HL-60 (cell line): ENCODE measurements around the gene MFRP.
A peak's percentile ranks its signal among the peaks of the same experiment; 100 is the strongest.

Experiments used
- DNase-seq, 2 experiments: peaks; one replicate each; pipeline ENCODE4 v3.0.0-alpha.2; 2010 to 2020; ENCODE audit warnings: low read depth in 1 of 2, low spot score in 1 of 2
- H3K27ac ChIP-seq: fragments of 250-450 bp; sonication (Bioruptor Pico); replicated peaks from 2 replicates; pipeline ENCODE4 v1.5.1; 2020; ENCODE audit warnings: mild to moderate bottlenecking, moderate library complexity
- H3K27me3 ChIP-seq: fragments of 250-450 bp; sonication (Bioruptor Pico); 2 replicates; pipeline ENCODE4 v1.5.1; 2021; ENCODE audit warnings: mild to moderate bottlenecking, moderate library complexity; ENCODE audit not compliant: insufficient read depth, poor library complexity, severe bottlenecking
- H3K4me3 ChIP-seq: replicated peaks from 2 replicates; pipeline ENCODE4 v1.5.1; 2011; ENCODE audit warnings: mild to moderate bottlenecking, control low read depth, low read length; ENCODE audit not compliant: insufficient read depth
- GABPA ChIP-seq: IDR thresholded peaks from 2 replicates; pipeline ENCODE4 v1.6.1; 2012; ENCODE audit warnings: low read depth
- POLR2AphosphoS5 ChIP-seq: IDR thresholded peaks from 2 replicates; pipeline ENCODE4 v1.6.1; 2012; ENCODE audit warnings: low read depth
- SPI1 ChIP-seq: IDR thresholded peaks from 2 replicates; pipeline ENCODE4 v1.6.1; 2012; ENCODE audit warnings: low read depth, mild to moderate bottlenecking, borderline replicate concordance
- TF ChIP-seq, protein P1 (sequence below): IDR thresholded peaks from one replicate; pipeline ENCODE4 v1.5.1; 2011; ENCODE audit warnings: low read length, control low read depth, inconsistent platforms; ENCODE audit not compliant: insufficient read depth
- TF ChIP-seq, protein P2 (sequence below): IDR thresholded peaks from 2 replicates; pipeline ENCODE4 v1.6.1; 2012; ENCODE audit warnings: low read depth; ENCODE audit not compliant: insufficient replicate concordance

Gene MFRP

DNA sequence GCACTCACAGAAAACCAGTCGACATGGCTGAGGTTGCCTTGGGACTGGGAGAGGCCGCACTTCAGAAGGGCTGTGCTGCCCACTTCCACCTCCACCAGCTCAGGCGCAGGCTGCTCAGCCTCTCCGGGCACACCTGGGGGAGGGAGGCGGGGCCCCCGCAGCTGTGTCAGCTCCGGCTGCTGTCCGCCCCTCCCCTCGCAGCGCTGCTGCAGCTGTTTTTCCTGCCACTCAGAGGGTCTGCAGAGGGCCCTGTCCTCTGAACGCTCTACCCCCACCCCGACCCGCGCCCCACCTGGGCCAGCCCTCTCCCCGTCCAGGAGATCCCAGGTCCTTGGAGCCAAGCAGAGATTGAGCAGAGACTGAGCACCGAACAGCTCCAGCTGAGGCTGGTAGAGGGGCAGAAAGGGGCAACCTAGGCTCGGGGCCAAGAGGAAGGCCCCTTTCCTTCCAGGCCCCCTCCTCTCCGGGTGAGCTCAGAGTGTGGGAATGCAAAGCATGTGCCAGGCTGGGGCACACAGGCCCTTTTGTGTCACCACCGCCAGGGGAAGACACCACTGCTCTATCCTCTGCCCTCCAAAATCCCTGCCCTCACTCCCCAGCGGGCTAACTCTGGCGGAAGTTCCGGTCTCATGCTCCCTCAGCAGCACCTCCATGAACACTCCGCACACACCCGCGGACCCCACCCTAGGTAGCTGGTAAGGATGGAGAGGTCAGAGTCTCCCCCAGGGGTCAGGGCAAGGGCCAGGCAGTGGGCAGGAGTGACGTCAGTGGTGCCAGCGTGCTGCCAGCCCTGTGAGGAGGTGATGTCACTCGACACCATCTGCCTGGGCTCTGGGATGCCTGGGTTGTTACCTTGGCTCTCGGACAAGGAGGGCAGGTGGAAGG lies 31.1 kb downstream of the MFRP start:
- no peak for TF ChIP-seq GABPA
- TF ChIP-seq SPI1, result no peak
- TF ChIP-seq, protein P1, sequence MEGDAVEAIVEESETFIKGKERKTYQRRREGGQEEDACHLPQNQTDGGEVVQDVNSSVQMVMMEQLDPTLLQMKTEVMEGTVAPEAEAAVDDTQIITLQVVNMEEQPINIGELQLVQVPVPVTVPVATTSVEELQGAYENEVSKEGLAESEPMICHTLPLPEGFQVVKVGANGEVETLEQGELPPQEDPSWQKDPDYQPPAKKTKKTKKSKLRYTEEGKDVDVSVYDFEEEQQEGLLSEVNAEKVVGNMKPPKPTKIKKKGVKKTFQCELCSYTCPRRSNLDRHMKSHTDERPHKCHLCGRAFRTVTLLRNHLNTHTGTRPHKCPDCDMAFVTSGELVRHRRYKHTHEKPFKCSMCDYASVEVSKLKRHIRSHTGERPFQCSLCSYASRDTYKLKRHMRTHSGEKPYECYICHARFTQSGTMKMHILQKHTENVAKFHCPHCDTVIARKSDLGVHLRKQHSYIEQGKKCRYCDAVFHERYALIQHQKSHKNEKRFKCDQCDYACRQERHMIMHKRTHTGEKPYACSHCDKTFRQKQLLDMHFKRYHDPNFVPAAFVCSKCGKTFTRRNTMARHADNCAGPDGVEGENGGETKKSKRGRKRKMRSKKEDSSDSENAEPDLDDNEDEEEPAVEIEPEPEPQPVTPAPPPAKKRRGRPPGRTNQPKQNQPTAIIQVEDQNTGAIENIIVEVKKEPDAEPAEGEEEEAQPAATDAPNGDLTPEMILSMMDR, result no peak
- H3K27ac ChIP-seq, result no peak overlapping the region
- peaks cover 39% of the 10 kb centered on the region for H3K27me3 ChIP-seq
- DNase-seq, result no peak
- peak overlapping the region; percentile 19 for H3K4me3 ChIP-seq

DNA sequence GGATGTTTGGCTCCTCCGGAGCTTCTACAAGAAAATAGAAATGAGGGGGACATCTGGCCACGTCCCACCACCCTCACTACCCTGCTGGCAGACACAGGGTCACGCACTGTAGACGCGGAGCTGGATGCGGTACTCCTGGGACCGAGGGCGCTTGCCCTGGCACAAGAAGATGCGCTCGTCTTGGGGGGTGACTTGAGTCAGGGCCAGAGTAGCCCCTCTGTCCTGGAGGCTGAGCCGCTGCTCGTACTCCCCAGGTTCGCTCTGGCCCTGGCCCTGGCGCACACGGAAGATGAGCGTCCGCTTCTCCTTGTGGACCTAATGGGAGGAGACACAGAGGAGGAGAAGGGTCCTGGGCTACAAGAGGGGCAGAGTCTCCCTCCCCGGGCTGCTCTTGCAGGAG lies 31.8 kb downstream of the MFRP start:
- Histone ChIP-seq H3K27ac (no peak overlapping the region), H3K4me3 (no peak overlapping the region), H3K27me3 (peaks cover 41% of the 10 kb centered on the region)
- DNase-seq, result no peak
- TF ChIP-seq, protein P2, sequence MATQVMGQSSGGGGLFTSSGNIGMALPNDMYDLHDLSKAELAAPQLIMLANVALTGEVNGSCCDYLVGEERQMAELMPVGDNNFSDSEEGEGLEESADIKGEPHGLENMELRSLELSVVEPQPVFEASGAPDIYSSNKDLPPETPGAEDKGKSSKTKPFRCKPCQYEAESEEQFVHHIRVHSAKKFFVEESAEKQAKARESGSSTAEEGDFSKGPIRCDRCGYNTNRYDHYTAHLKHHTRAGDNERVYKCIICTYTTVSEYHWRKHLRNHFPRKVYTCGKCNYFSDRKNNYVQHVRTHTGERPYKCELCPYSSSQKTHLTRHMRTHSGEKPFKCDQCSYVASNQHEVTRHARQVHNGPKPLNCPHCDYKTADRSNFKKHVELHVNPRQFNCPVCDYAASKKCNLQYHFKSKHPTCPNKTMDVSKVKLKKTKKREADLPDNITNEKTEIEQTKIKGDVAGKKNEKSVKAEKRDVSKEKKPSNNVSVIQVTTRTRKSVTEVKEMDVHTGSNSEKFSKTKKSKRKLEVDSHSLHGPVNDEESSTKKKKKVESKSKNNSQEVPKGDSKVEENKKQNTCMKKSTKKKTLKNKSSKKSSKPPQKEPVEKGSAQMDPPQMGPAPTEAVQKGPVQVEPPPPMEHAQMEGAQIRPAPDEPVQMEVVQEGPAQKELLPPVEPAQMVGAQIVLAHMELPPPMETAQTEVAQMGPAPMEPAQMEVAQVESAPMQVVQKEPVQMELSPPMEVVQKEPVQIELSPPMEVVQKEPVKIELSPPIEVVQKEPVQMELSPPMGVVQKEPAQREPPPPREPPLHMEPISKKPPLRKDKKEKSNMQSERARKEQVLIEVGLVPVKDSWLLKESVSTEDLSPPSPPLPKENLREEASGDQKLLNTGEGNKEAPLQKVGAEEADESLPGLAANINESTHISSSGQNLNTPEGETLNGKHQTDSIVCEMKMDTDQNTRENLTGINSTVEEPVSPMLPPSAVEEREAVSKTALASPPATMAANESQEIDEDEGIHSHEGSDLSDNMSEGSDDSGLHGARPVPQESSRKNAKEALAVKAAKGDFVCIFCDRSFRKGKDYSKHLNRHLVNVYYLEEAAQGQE, result no peak
- TF ChIP-seq GABPA, result no peak

DNA sequence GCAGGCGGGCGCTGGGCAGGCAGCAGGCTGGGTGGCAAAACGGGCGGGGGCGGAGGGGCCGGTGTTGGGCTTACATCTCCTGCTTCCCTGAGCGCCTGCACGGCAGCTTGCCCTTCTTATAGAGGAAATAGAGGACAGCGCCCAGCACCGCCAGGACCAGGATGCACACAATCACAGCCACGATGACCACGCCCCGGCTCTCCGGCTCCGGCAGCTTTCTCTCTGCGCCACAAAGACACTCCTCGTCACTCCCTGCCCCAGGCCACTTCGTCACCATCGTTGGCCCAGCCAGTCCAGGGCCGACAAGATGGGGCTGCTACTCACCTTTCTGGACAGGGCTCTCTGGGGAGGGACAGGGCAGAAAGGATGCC lies 35.8 kb downstream of the MFRP start:
- H3K27ac ChIP-seq, result no peak overlapping the region
- TF ChIP-seq POLR2AphosphoS5, result no peak
- TF ChIP-seq, protein P2, result no peak
- no peak for TF ChIP-seq SPI1
- TF ChIP-seq, protein P1, result no peak
- no peak for TF ChIP-seq GABPA
- peaks cover 27% of the 10 kb centered on the region for H3K27me3 ChIP-seq
- DNase-seq, result no peak
- no peak overlapping the region for H3K4me3 ChIP-seq

DNA sequence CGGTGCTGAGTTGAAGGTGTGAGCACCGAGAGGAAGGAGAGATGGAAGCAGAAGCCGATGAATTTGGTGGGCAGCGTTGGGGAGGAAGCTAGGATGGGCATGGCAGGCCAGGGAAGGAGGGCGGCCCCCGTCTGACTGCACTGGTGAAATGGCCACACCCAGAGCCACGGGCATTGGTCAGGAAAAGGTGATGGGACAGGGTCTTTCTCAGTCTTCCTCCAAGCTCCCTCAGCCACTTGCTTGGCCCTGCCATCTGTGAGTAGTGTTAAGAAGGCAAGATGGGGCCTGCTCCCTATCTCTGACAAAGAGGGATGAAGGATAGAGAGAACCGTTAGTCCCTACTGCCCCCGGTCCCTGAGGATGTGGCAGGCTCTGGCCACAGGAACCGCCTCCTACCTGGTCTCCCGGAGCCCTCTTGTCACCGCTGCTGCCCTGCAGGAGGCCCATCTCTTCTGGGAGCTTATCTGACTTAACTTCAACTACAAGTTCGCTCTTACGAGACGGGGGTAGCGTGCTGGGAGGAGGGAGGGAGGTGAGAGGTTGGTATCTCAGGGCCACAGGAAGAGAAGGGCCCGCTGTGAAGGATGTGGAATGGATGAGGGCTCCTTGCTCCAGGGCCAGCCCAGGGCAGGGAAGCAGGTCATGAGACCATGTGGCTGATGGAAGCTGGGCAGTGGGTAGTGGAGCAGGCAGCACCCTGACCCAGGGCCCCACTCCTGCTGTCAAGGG lies 36.4 kb downstream of the MFRP start:
- H3K27ac ChIP-seq, result no peak overlapping the region
- no peak overlapping the region for H3K4me3 ChIP-seq
- peaks cover 21% of the 10 kb centered on the region for H3K27me3 ChIP-seq
- DNase-seq, result no peak
- TF ChIP-seq, protein P2, result no peak
- TF ChIP-seq POLR2AphosphoS5 (no peak), GABPA (no peak)
